ENCODE data around the gene FAM3D. TPM values are rescaled to one million over a fixed set of nuclear protein-coding genes. Genes with fewer than 3 reads are reported as not detected.
"Not testable (repeated sequence)": the region's sequence is repeated elsewhere in the genome, so short reads cannot be mapped to it uniquely, and the experiment has no call there.

FAM3D gene
- total RNA-seq, 1 donor from 2014 or later: 41.3 TPM

DNA sequence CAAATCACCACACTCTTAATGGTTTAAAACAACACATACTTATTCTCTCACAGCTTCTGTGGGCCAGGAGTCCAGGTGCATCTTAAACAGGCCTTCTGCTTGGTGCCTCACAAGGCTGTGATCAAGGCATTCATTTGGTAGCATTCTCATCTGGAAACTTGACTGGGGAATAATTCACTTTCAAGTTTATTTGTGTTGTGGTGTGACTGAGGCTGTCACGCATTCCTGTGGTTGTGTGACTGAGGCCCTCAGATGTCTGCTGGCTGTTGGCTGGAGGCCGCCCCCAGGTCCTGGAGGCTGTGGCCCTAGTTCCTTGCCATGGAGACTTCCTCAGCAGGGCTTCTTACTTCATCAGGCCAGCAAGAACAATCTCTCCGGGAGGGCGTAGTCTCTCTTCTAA is 16.9 kb upstream of the FAM3D start:
- DNase-seq (ENCODE audit: low spot score): no peak

DNA sequence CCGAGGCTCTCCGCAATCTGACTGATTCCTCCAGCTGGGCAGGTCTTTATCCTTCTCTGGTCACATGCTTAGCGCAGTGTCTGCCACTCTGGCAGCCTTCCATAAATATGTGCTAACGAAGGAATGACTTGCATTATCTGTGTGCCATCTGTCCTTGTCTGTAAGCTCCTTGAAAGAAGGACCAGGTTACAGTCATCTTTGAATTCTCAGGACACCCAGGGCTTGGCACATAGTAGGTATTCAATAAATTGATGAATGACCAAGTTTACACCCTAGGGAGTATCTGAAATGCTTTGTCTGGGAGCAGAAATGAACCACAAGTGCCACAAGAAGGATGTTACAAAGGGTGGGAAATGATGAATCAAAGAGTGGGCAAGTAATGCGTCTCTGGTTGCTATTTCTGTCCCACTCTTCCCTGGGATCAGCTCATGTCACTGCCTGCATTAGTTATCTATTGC is 16.5 kb upstream of the FAM3D start:
- DNase-seq (ENCODE audit: low spot score): no peak

DNA sequence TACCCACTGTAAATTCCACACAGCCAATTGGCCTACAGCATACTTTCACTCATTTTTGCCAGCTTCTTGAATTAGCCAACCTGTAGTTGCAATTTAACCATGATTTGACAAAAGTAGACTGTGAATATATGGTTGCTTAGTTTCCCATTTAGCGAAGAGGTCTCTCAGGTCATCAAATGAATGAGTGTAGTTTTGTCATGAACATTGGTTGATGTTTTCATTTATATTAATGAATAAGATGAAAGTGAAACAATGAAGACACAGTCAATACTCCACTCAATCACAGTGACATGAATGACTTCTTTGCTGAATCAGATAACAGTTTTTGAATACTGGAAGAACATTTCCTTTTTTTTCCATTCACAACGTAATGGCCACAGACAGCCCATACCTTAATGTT is 15.3 kb upstream of the FAM3D start:
- no peak for DNase-seq (ENCODE audit: low spot score)

DNA sequence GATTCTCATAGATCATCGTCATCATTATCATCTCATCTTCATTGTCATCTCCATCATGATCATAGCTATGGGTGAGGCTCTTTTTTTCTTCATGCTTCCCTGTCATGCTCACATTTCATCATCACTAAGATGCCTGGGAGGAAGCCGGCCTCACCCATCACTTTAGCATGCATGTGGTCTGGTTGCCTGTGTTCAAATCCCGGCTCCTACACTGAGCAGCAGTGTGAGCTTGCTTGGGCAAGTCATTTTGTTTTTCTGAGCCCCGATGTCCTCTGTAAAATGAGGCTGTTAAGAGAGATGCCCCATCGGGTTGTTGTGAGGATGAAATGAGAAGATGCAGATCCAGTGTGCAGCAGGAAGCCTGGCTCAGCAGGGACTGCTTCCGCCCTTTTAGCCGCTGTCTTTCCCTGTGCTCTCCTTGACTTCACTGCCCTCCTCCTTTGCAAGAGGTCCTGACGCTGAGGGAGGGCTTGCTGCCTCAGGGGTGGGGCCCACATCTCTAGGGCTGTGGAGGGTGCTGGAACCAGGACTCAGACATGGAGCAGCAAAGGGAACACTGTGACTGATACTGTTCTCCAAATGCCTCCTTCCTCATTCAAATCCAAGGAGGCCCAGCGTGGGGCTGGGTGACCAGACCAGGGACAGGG is 14.4 kb upstream of the FAM3D start:
- DNase-seq (ENCODE audit: low spot score): no peak

DNA sequence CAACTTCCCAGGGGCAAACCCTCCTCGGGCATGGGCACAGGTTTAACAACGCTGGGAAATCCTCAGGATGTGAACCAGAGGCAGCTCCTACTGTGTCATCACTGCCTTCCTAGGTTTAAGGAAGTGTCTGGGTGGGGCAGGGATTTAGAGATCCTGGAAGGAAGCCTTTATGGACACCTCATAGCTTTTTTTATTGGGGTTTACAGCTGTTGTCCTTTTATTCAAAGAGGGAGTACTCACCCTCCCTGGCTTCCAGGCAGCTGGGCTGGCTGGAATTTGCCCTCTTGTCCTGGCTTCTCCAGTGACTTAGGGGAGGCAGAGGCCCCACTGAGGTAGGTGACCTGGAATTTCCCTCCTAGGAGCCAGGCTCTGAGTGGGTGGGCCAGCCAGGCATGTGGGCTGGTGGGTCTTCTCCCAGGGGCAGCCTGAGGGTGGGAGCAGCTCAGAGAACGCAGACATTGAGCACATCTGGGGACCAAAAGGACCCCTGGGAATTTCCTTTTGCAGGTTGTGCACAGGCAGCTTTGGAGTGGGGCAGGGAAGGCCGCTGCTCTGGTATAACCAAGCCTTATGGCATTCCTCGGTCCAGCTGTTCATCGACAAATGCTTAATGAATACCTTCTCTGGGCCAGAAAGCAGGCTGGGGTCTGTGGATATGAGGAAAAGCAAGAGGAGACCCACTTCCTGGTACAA is 13.5 kb upstream of the FAM3D start:
- no peak for DNase-seq (ENCODE audit: low spot score)

DNA sequence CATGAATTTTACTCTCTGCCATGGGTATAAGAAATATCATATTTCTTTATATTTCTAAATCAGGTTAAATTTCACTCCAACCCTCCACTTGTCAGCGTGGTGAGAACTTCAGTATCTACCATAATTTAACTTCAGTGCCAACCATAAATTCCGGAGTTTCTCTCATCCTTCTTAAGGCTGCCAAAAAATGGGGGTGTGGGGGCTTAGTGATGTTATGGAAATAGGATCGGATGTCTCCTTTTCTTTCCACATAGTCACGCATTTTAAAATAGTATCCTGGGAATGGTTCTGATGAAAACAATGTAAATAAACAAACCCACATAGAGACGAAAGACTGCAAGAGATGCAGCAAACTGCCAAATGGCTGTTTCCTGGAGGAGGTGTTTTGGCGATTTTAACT is 12.9 kb upstream of the FAM3D start:
- DNase-seq (ENCODE audit: low spot score): no peak

DNA sequence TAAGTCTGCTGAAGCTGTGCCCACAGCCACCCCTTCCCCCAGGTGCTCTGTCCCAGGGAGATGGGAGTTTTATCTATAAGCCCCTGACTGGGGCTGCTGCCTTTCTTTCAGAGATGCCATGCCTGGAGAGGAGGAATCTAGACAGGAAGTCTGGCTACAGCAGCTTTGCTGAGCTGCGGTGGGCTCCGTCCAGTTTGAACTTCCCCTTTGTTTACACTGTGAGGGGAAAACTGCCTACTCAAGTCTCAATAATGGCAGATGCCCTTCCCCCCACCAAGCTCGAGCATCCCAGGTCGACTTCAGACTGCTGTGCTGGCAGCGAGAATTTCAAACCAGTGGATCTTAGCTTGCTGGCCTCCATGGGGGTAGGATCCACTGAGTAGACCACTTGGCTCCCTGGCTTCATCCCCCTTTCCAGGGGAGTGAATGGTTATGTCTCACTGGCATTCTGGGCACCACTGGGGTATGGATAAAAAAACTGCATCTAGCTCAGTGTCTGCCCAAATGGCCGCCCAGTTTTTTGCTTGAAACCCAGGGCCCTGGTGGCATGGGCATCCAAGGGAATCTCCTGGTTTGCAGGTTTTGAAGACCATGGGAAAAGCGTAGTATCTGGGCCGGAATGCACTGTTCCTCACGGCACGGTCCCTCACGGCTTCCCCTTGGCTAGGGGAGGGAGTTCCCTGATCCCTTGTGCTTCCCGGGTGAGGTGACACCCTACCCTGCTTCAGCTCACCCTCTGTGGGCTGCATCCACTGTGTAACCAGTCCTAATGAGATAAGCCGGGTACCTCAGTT is 11.8 kb upstream of the FAM3D start:
- DNase-seq (ENCODE audit: low spot score): not testable (repeated sequence)

DNA sequence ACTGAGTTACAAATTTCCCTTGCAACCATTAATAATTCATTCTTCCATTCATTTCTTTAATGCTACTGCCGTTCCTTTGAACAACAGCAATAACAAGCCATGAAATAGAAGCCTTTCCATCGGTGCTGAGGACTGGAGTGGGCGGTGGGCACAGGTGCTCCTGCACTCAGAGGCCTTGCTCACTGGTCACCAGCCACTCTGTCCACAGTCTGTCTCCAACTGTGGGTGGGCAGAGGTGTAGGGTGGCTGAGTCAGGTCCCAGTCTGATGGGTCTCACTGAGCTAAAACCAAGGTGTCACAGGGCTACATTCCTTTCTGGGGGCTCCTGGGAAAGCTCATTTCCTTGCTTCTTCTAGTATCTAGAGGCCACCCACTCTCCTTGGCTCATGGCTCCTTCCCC is 6.3 kb upstream of the FAM3D start:
- DNase-seq (ENCODE audit: low spot score): no peak

DNA sequence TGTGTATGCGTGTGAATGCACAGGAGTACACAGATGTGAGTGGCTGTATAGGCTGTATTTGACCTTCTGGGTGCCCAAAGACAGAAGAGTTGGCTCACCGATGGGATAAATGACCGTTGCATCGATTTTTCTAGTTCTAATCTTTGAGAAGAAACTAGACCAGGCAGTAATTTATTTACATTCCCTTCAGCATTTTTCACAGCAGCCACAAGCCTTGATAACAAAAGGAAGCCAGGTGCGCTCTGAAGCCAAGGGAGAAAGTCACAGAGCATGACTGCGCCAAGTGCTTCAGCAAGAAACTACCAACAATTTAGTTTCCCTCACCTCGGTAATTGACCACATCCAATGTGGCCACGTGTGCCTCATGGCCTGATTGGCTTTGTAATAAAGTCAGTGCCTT is 5.9 kb upstream of the FAM3D start:
- DNase-seq (ENCODE audit: low spot score): no peak

DNA sequence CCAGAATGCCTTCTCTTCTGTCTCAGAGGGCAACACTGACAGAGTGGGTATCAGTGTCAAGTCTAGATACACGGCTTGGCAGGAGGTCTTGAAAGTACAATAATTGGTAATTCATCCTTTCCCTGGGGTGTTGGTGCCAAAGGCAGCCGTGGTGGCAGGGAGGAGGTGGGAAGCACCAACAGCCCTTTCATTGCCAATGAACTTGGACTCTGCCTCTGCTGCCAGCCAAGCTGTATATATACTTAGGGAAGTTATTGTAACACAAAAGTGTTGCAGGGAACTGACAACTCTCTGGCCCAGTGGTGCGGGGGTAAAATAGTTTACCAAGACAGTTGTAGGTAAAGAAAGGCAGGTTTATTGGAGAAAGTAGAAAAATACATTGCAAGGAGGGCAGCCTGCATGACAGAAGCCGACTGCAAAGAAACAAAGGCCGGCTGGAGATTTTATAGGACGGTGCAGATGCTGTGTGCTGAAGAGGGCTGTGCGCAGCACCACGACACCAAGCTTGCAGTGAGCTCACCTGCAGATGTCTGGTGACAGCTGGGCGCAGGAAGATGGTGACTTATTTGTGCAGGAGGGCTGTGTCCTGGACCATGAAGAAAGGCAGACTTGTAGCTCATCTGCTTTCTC is 4.0 kb upstream of the FAM3D start:
- no peak for DNase-seq (ENCODE audit: low spot score)

DNA sequence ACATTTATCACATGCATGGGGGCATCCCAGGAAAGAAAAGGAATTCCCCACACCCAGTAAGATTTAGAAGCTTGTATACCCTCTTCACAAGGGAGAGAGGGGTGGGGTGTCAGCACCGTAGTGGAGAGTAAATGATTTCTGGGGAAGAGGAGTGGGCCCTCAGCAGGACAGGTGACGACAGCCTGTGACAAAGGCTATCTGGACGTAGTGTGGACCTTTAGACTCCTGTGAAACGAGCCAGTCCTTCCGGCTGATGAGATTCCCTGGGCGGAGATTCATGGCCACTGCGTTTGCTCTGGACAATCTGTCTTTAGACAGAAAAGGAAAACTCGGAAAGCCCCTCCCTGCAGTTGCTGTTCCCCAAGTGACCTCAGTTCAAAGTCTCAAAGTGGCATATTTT is 1.7 kb upstream of the FAM3D start:
- DNase-seq (ENCODE audit: low spot score): no peak

DNA sequence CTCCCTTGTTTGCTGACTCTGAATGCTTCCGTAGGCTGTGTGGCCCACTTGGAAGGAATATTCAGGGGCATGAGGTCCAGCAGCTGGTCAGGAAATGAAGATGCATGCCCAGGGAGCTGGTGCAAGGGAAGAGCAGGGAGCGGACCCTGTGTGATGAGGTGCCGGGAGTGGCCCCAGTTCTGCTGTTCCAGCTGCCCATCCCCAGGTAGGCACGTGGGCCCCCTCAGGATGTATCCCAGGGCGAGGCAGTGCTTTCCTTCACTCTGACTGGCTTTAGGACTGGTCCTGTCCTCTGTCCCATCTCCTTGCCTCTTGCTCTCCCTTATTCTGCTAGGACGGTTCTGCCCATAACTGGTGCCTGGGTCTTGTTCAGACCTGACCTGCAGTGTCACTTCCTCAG is 1.1 kb upstream of the FAM3D start:
- DNase-seq (ENCODE audit: low spot score): no peak

DNA sequence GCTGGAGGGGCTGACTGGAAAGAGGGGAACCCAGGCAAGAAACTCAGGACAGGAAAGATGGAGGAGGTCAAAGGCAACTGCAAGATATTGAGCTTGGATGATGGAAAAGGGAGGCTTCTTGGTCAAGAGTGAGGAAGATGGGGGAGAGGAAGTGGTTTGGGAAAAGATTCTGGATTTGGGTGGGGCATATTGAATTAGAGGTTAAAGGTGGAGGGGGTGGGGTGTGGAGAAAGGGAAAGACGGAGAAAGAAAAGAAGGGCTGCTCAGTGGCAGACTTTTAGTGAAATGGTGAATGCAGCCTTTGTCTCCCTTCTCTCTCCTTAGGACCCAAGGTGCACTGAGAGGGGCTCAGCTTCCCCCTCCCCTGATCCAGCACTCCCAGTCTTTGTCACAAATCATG is 655 bp upstream of the FAM3D start:
- no peak for DNase-seq (ENCODE audit: low spot score)

DNA sequence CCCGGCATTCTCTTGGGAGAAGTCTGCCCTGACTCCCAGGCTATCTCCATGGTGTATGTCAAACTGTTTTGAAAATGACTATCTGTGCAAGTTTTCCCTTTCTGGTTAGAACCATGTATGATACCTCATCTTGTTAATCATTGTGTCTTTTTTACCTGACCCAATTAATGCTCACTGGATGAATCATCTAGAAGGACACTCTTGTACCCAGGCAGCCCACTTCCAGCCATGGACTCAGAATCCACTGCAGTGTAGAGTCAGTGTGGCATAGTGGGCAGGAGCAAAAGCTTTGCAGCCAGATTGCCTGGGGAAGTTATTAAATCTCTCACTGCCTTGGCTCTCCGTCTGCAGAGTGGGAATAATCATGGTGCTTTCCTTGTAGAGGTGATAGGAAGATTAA is 1.2 kb downstream of the FAM3D start:
- DNase-seq (ENCODE audit: low spot score): no peak

DNA sequence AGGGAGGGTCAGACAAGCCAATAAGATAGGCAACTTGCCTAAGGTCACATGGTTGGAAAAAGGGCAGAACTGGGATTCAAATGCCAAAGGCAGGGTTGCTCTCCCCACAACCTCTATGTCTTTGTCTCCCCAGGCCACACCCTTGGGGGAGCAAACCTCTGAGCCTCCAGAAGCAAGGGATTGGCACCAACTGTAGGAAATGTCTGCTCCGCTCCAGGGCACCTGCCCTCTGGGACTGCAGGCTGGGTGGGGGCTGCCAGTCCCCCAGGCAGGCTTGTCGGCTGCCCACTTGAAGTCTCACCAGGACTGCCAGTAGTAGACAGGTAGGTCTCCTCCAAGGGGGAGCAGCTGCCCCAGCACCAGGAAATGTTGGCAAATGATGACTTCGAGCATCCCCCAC is 2.0 kb downstream of the FAM3D start:
- DNase-seq (ENCODE audit: low spot score): no peak

DNA sequence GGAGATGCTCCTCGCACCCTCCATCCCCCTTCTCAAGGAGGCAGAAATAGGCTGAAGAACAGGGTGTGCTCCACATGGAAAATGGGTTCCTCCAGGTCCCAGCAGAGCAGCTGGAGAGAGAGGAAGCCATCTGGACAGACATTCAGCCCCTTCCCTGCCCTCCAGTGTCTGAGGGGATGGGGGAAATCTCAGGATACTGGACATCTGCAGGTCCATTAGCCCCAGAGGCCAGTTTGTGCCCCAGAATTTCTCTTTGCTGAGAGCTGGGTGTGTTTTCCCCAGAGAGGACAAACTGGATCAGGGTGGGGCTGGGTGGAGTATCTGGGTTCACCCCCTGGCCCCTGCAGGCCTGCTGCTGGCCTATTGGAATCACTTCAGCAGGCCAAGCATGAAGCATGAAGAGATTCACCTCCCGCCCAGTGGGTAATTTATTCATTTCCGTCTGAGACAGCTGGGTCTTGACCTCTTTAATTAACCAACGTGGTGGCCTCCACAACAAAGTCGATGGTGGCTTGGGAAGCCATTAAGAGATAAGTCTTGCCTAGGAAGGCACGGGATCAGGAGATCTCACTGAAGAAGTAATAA is 4.6 kb downstream of the FAM3D start:
- no peak for DNase-seq (ENCODE audit: low spot score)

DNA sequence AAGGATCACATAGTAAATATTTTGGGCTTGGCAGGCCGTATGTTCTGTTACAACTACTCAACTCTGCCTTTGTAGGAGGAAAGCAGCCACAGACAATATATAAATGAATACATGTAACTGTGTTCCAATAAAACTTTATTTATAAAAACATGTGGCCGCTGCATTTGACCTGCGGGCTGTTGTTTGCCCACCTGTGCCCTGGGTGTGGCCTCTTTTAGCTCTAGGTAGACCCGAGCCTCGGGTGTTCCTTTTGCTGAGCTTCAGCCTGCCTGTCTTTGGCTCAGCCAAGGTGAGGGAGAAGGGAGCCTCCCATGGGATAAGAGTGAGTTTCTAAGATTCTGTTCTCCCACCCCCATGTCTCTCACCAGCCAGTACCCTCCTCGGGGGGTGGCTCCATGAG is 5.6 kb downstream of the FAM3D start:
- no peak for DNase-seq (ENCODE audit: low spot score)

DNA sequence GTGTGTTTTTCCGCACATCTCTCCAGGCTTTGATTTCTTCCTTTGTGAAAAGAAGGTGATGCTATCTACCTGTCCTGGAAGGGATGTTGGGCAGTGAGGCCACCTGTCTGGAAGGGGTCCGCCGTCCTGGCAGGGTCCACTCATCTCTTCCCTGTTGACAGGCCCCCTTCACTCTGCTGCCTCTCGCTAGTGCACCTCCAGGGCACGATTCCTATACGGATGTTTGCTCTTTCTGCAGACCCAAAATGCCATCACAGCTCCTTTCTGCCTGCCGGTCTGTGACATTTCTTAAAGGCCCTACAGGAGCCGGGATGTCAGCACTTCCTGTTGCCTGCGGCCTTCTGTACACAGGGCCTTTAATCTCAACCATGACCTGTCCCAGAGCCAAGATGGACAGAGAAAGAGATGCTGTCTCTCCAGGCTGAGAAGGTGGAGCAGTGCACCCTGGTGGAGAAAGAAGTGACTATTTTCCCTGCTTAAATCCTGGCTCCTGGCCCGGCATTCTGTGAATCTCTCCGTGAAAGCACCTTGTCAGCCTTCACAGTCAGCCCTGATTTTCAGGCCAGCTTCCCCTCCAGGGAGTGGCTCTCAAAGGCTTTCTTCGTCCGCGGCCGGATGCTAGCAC is 7.4 kb downstream of the FAM3D start:
- DNase-seq (ENCODE audit: low spot score): no peak

DNA sequence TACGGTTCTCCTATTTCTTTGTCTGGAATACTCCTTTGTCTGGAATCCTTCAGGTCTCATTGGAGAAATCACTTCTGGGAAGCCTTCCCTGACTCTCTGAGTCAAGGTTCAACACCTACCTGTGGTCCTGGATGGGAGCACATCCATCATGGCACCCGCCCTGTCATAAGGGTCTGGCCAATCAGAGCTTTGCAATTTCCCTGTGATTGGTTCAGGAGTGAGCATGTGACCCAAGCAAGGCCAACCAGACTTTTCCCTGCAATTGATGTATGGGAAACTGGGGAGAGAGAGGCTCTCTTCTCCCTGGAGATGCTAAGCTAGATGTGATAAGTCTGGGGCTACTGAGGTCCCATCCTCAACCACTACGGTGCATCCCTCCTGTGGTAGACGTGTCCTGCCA is 8.1 kb downstream of the FAM3D start:
- no peak for DNase-seq (ENCODE audit: low spot score)

DNA sequence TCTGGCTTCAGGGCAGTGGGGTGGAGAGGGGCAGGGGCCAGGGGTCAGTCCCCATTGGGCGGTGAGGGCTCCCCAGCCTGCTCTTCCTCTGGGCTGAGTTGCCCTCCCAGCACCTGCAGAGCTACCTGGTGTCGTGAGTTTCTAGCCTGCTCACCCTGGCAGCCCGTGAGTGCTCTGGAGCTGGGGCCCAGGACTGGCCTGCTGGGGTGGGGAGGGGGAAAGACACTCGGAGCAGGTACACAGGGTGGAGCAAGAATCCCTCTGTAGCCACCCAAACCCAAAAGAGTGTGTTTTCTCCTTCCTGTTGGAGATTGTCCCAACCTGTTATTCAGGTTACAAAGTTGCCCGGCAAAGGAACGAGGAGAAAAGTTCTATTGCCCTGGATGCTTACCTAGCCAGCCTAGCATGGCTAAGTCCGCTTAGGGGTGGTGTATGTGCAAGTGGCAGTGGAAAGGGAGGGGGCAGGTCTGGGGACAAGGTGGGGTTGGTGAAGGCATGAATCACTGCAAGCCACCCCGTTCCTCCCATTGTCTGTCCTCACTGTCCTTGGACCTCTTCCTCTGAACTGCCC is 8.9 kb downstream of the FAM3D start:
- DNase-seq (ENCODE audit: low spot score): peak; percentile 68

DNA sequence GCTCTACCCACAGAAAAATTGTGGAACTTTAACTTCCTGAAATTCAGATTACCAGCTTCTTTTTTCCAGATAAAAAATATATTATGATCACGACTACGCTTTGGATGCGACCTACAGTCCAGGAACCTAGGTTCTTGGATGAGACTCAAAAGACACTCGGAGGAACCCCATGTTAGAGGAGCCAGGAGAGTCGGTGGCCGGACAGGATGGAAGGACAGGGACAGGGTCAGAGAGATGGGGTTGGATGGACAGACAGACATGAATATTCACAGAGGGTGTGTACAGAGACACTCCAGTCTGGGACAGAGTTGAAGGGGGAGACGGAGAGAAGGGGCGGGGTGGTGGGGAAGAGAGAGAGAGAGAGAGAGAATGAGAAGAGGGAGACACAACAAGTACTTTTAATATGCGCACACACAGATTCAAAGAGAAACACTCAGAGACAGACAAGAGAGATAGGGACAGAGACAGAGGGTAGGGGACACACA is 9.5 kb downstream of the FAM3D start:
- no peak for DNase-seq (ENCODE audit: low spot score)

Data from ureter (tissue), 1 donor.